Measurements from ENCODE around the gene SLC1A1. TPM values are rescaled to one million over a fixed set of nuclear protein-coding genes. Genes with fewer than 3 reads are reported as not detected.
A peak's percentile ranks its signal among the peaks of the same experiment; 100 is the strongest.

Gene SLC1A1
- total RNA-seq, 6 experiments from 2014 or later = 22.0 to 82.7 (median 38.7) TPM

GRCh38 chr9:4515958-4516375 lies 25.7 kb downstream of the SLC1A1 start:
- intact Hi-C loops (cut with DNase I) = no loop called here

GRCh38 chr9:4517274-4517673 lies 27.0 kb downstream of the SLC1A1 start:
- no peak overlapping the region for H3K4me3 ChIP-seq
- peaks cover 0 to 6% (median 0%) of the 10 kb centered on the region in 4 donors for H3K36me3 ChIP-seq
- H3K27me3 ChIP-seq = no peaks in the 10 kb centered on the region
- peak overlapping the region in 1 of 3 donors; percentile 65 for H3K27ac ChIP-seq
- no peaks in the 10 kb centered on the region for H3K9me3 ChIP-seq
- no peak for DNase-seq
- no peak for ATAC-seq
- TF ChIP-seq CTCF (IDR thresholded peaks at IDR 0.05) (no peak), POLR2A (IDR thresholded peaks at IDR 0.05) (no peak)
- H3K4me1 ChIP-seq = peaks cover 0 to 29% (median 2%) of the 10 kb centered on the region in 4 donors
- intact Hi-C loops (cut with DNase I) = no loop called here
- WGBS (ENCODE audit: insufficient coverage, low coverage, low lambda C conversion rate, missing lambda C conversion rate) = 67% methylated on average over 5 of the region's 6 CpGs

More at GRCh38 chr9:4515958-4516375, 25.7 kb downstream of the SLC1A1 start:
- H3K27me3 ChIP-seq = no peaks in the 10 kb centered on the region
- 29% methylated on average over 1 of the region's 1 CpG for WGBS (ENCODE audit: insufficient coverage, low coverage, low lambda C conversion rate, missing lambda C conversion rate)
- H3K4me3 ChIP-seq = no peak overlapping the region
- DNase-seq = peak in 1 of 3 donors; percentile 62
- ATAC-seq = peak; percentile 51 to 88 (median 64)
- no peaks in the 10 kb centered on the region for H3K9me3 ChIP-seq
- H3K27ac ChIP-seq = peak overlapping the region in 1 of 3 donors; percentile 65
- H3K36me3 ChIP-seq = peaks cover 0 to 6% (median 0%) of the 10 kb centered on the region in 4 donors
- peaks cover 0 to 32% (median 4%) of the 10 kb centered on the region in 4 donors for H3K4me1 ChIP-seq
- no peak for TF ChIP-seq CTCF (IDR thresholded peaks at IDR 0.05)
- no peak for TF ChIP-seq POLR2A (IDR thresholded peaks at IDR 0.05)

- Histone ChIP-seq H3K36me3 (peaks cover 0 to 6% (median 0%) of the 10 kb centered on the region in 4 donors), H3K27me3 (no peaks in the 10 kb centered on the region), H3K4me3 (no peak overlapping the region), H3K9me3 (no peaks in the 10 kb centered on the region), H3K4me1 (peaks cover 0 to 19% (median 0%) of the 10 kb centered on the region in 4 donors), H3K27ac (no peak overlapping the region)
- TF ChIP-seq POLR2A (IDR thresholded peaks at IDR 0.05) (no peak), CTCF (IDR thresholded peaks at IDR 0.05) (no peak)
- WGBS (ENCODE audit: insufficient coverage, low coverage, low lambda C conversion rate, missing lambda C conversion rate) = 82% methylated on average over 2 of the region's 2 CpGs
- intact Hi-C loops (cut with DNase I) = no loop called here
- DNase-seq = no peak
- ATAC-seq = peak in 1 of 4 donors; percentile 12
These were observed 29.3 kb downstream of the SLC1A1 start for GRCh38 chr9:4519604-4520003.

- DNase-seq (no peak), ATAC-seq (no peak)
- 50% methylated on average over 2 of the region's 2 CpGs for WGBS (ENCODE audit: insufficient coverage, low coverage, low lambda C conversion rate, missing lambda C conversion rate)
- H3K27me3 ChIP-seq = no peaks in the 10 kb centered on the region
- H3K4me3 ChIP-seq = no peak overlapping the region
- TF ChIP-seq POLR2A (IDR thresholded peaks at IDR 0.05) (no peak), CTCF (IDR thresholded peaks at IDR 0.05) (no peak)
- H3K36me3 ChIP-seq = peaks cover 0 to 6% (median 0%) of the 10 kb centered on the region in 4 donors
- no peak overlapping the region for H3K27ac ChIP-seq
- peaks cover 0 to 19% (median 0%) of the 10 kb centered on the region in 4 donors for H3K4me1 ChIP-seq
- no peaks in the 10 kb centered on the region for H3K9me3 ChIP-seq
- intact Hi-C loops (cut with DNase I) = no loop called here
These were observed 29.8 kb downstream of the SLC1A1 start for GRCh38 chr9:4520055-4520454.
